Nephron progenitor cell (in vitro differentiated cells): ENCODE results near the gene NPAS3.
A peak's percentile ranks its signal among the peaks of the same experiment; 100 is the strongest.

Source experiments
- DNase-seq: peaks from one replicate; pipeline ENCODE4 v3.0.0; 2021
- H3K27ac Mint-ChIP-seq: 2 replicates; pipeline ENCODE4 v1.8.0; 2021; ENCODE audit warnings: mild to moderate bottlenecking, moderate library complexity, mixed read lengths
- H3K27me3 Mint-ChIP-seq: 2 replicates; pipeline ENCODE4 v1.8.0; 2021; ENCODE audit warnings: mild to moderate bottlenecking, low read depth, mixed read lengths; ENCODE audit not compliant: poor library complexity
- H3K36me3 Mint-ChIP-seq: 2 replicates; pipeline ENCODE4 v1.8.0; 2021; ENCODE audit warnings: low read depth, mixed read lengths
- H3K4me1 Mint-ChIP-seq: 2 replicates; pipeline ENCODE4 v1.8.0; 2021; ENCODE audit warnings: mixed read lengths
- H3K4me3 Mint-ChIP-seq: 2 replicates; pipeline ENCODE4 v1.8.0; 2021; ENCODE audit warnings: mild to moderate bottlenecking, moderate library complexity, mixed read lengths
- H3K9me3 Mint-ChIP-seq: 2 replicates; pipeline ENCODE4 v1.8.0; 2021; ENCODE audit warnings: mild to moderate bottlenecking, moderate library complexity, mixed read lengths
- CTCF ChIP-seq: fragments of 200-600 bp; sonication (generic); IDR thresholded peaks from 2 replicates; pipeline ENCODE4 v1.5.0; 2021; ENCODE audit warnings: antibody characterized with exemption

Gene NPAS3

GRCh38 chr14:33740531-33740930 is 801.9 kb downstream of the NPAS3 start:
- peaks cover 5% of the 10 kb centered on the region for H3K36me3 Mint-ChIP-seq
- DNase-seq = no peak
- no peak for TF ChIP-seq CTCF
- peaks cover 19% of the 10 kb centered on the region for H3K9me3 Mint-ChIP-seq
- H3K4me1 Mint-ChIP-seq = no peaks in the 10 kb centered on the region
- H3K27me3 Mint-ChIP-seq = no peaks in the 10 kb centered on the region
- no peak overlapping the region for H3K27ac Mint-ChIP-seq
- no peak overlapping the region for H3K4me3 Mint-ChIP-seq

- H3K4me1 Mint-ChIP-seq = no peaks in the 10 kb centered on the region
- H3K4me3 Mint-ChIP-seq = no peak overlapping the region
- no peak overlapping the region for H3K27ac Mint-ChIP-seq
- no peak for DNase-seq
- no peak for TF ChIP-seq CTCF
- H3K27me3 Mint-ChIP-seq = no peaks in the 10 kb centered on the region
- H3K36me3 Mint-ChIP-seq = peaks cover 5% of the 10 kb centered on the region
- peaks cover 19% of the 10 kb centered on the region for H3K9me3 Mint-ChIP-seq
Measured at GRCh38 chr14:33742166-33742565, 803.5 kb downstream of the NPAS3 start.

GRCh38 chr14:33745163-33745562 is 806.5 kb downstream of the NPAS3 start:
- H3K4me1 Mint-ChIP-seq = no peaks in the 10 kb centered on the region
- TF ChIP-seq CTCF = no peak
- DNase-seq = no peak

GRCh38 chr14:33747749-33748148 is 809.1 kb downstream of the NPAS3 start:
- Mint-ChIP-seq H3K27ac (no peak overlapping the region), H3K9me3 (peaks cover 14% of the 10 kb centered on the region), H3K36me3 (peaks cover 5% of the 10 kb centered on the region), H3K27me3 (peaks cover 3% of the 10 kb centered on the region), H3K4me3 (no peak overlapping the region), H3K4me1 (no peaks in the 10 kb centered on the region)
- no peak for TF ChIP-seq CTCF
- DNase-seq = no peak

More at GRCh38 chr14:33745163-33745562, 806.5 kb downstream of the NPAS3 start:
- no peak overlapping the region for H3K27ac Mint-ChIP-seq
- H3K9me3 Mint-ChIP-seq = peaks cover 16% of the 10 kb centered on the region
- H3K27me3 Mint-ChIP-seq = peaks cover 3% of the 10 kb centered on the region
- H3K36me3 Mint-ChIP-seq = peaks cover 5% of the 10 kb centered on the region
- H3K4me3 Mint-ChIP-seq = no peak overlapping the region

GRCh38 chr14:33754261-33754660 is 815.6 kb downstream of the NPAS3 start:
- H3K4me3 Mint-ChIP-seq = no peak overlapping the region
- no peaks in the 10 kb centered on the region for H3K36me3 Mint-ChIP-seq
- peaks cover 6% of the 10 kb centered on the region for H3K27me3 Mint-ChIP-seq
- no peak for TF ChIP-seq CTCF
- peaks cover 7% of the 10 kb centered on the region for H3K4me1 Mint-ChIP-seq
- H3K27ac Mint-ChIP-seq = peak overlapping the region; percentile 16
- DNase-seq = no peak
- H3K9me3 Mint-ChIP-seq = peaks cover 4% of the 10 kb centered on the region

- H3K27ac Mint-ChIP-seq = no peak overlapping the region
- H3K36me3 Mint-ChIP-seq = no peaks in the 10 kb centered on the region
- no peak for DNase-seq
- peaks cover 7% of the 10 kb centered on the region for H3K4me1 Mint-ChIP-seq
- TF ChIP-seq CTCF = no peak
- peaks cover 6% of the 10 kb centered on the region for H3K27me3 Mint-ChIP-seq
- H3K4me3 Mint-ChIP-seq = no peak overlapping the region
- peaks cover 4% of the 10 kb centered on the region for H3K9me3 Mint-ChIP-seq
Measured at GRCh38 chr14:33755358-33755757, 816.7 kb downstream of the NPAS3 start.
